Stimulated activated CD8-positive, alpha-beta memory T cell treated with anti-CD3 and anti-CD28 coated beads, Interleukin-7, amount 100 ng/mL, for 4 hours (primary cell): ENCODE data around the gene KCNH5.
"Not testable (repeated sequence)": the region's sequence is repeated elsewhere in the genome, so short reads cannot be mapped to it uniquely, and the experiment has no call there.

ENCODE experiments used
- DNase-seq, 2 donors: peaks; one replicate each; pipeline ENCODE4 v3.0.0-alpha.2; 2020; ENCODE audit warnings: low read depth in 2 of 2

The KCNH5 gene

DNA sequence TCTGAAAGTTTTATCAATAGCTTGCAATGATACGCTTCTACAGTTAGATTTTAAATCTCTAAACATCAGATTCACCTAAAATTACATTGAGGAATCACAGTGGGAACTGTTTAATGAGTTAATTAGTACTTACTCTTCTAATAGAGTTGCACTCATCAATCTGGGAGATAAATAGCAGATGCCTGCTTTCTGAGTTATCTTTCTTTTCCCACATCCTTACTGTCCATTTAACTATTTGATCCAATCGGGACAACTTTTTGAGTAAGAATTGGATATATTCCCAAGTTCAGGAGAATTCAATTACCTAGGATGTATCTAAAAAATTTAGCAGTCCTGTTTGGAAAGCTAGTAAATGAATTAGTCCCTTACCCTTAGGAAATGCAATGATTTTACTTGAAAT is 162.3 kb downstream of the KCNH5 start:
- no peak for DNase-seq

DNA sequence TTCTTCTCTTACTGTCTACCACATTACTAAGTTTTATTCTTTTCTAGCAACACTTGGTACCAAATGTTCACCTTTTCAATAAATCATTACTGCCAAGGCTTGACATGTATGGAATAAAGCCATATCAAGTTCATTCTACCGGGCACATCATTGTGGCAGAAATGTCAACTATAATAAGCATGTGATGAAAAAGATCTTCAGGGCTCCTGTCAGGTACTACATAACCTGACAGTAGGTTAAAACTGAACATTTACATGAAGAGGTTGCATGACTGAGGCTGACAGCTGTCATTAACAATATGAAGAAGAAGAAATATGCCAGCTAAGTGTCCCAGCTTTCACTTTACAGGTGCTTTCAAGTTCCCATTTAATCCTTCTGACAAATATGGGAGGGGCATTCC is 178.9 kb downstream of the KCNH5 start:
- no peak for DNase-seq

DNA sequence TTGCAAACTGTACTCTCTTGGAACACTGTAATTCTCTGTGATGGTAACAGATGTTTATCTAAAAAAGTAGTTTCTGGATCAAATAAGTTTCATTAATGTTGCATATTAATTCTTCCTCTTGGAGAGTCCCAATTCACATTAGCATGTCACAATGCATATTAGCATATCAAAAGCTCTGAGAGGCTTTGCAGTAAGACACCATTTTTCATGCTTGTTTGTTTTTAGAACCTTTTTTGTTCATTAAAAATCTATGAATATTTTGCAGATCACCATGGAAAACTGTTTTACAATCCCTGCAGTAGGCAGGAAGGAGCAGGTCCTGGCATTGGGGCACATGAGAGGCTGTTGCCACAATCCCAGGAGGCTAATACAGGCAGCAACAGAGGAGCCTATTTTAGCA is 180.7 kb downstream of the KCNH5 start:
- no peak for DNase-seq

DNA sequence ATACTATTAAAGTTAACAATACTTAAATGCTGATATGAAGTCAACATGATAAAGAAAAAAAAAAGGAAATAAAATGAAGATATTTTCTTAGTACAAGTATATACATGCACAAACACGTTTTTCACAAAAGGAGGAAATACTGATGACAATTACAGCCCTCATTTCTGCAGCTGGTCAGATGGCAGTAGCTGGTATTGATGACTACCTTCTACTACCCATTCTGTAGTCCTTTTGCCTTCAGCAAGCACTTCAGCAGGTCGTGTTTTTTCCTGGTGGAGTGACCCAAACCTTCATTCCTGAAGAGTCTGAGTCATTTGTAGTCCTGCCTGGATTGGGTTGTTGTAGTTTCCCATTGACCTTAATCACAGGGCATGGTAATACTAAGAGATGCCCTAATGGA is 187.2 kb downstream of the KCNH5 start:
- DNase-seq = not testable (repeated sequence)

DNA sequence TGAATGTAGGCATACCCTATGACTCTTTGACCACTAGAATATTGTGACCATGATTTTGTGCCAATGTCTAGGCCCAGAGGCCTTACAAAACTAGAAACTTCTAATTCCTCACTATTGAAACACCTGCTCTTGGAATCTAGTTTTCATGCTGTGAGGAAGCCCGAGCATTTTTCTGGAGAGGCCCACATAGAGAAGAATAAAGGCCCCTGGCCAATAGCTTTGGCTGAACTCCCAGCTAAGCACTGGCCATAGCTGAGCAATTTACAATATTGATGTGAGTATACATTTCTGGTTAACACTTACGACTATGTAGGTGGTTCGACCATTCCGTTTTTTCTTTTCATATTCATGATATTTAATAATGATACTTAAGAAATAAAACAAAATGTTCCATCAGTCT is 190.3 kb downstream of the KCNH5 start:
- no peak for DNase-seq

DNA sequence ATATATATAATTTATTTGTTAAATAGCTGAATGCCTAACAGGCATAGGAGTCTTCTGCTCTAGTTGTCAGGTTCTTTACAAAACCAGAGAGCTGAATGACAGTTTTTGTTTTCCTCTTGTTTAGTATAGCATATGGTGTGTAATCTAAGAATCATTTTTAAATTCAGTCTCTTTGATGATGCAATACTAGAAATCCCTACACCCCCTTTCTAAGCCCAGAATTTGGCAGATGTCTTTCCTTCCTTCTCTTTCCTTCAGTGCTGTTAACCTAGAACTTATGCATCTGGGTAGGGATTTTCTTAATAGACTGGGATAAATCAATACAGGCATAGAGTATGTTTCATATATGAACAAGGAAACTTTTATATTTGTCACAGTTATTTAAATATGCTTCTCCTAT is 198.1 kb downstream of the KCNH5 start:
- no peak for DNase-seq

DNA sequence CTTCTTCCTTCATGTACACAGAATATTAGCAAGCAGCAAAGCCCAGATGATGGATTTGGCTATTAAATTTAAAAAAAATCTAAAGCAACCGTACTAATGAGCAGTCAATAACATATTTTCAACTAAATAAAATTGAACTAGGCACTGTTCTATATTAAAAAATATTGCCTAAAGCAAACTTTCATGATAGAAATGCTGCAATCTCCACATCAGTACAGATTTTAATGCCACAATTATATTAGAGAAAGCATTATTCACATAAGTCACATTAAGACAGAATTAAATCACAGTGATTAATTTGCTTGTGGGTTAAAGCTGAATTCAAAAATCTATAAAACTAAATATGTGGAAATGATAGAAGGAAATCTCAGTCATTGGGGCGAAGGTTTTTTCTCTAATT is 200.7 kb downstream of the KCNH5 start:
- DNase-seq = no peak

DNA sequence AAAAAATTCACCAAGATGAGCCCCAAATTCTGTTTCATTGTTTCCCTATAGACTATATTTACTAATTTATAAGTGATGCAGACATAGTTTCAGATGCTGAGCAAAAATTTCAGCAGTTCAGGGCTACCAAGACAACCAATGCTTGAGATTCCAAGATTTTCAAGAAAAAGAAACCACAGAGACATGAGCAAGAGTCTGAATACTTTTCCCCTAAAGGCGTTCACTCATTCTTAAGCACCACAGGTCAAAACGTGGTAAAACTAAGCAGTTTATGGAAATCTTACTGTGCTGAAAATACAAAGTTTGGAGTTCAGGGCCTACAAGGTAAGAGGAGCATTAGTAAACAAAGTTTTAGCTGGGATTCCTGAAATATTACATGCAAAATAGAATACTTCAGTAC is 221.2 kb downstream of the KCNH5 start:
- DNase-seq = no peak

DNA sequence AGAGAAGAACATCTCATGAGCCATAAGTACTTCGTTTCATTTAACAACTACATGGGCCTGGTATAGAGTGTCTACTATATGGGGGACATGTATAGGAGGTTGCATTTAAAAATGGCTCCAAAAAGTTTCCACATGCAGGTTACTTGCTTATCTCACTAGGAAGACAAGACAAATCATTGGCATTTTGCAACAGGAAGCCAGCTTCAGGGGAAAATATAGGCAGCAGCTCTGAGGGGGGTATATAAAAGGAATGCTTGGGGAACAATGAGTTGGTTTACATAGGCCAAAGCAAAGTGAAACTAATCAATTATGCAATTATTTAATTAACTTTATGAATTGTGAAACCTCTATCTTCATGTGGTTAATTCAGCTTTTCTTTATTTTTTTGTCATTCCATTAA is 225.3 kb downstream of the KCNH5 start:
- no peak for DNase-seq

DNA sequence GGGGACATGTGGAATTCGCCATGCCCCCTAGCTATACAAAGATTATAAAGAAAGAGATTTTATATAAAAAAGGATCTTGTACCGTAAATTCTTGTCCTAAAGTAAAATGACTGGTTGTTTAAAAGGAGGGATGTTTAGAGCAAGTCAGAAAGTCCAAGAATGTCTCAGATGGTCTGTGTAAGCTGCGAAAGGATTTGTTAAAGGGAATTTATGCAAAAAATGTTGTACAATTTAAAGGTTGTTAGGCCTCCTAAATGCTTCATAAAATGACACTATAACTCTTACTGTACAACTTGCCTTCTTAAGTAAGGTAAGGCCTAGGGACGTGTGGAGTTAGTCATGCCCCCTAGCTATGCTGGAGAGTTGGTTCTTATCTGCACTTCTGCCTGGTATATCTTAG is 237.6 kb downstream of the KCNH5 start:
- no peak for DNase-seq

DNA sequence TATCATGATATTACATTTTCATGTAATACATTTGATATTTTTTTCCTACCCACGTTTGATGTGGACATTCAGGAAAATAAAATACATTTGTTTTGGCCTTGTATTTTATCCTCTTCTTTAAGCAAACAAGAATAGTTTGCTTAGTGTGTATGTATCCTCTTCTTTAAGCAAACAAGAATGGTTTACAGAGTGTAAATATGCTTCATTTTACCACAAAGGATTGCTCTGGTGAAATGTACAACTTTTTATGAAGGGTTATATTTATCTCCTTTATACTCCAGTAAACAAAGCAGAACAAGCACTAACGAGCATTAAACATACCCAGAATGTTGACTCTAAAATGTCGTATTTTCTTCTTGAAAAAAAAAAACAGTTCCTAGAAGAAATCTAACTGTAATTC is 244.7 kb downstream of the KCNH5 start:
- no peak for DNase-seq

DNA sequence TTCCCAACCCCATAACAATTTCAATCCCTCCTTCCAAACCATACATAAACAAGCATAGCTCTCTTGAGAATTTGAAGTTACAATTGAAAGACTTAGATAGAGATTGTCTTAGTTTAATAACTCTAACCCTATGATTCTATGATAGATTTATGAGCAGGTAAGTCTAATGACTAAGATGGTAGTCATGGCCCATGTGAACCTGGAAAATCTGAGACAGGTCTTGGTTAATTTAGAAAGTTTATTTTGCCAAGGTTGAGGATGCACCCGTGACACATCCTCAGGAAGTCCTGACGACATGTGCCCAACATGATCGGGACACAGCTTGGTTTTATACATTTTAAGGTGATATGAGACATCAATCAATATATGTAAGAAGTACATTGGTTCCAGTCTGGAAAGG is 248.8 kb downstream of the KCNH5 start:
- no peak for DNase-seq

DNA sequence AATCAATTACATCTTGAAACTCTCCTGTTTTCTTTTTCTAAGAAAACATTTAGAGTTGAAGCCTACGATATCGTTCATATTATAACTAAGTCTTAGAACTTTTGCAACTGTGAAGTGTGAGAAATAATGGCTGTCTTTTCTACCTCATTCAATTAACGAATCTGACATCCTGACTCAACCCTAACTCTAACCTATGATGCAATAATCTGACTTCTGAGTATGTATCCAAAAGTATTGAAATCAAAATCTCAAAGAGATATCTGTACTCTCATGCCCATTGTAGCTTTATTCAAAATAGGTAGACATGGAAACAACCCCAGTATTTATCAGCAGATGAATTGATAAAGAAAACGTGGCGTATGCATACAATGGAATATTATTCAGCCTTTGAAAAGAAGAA is 252.7 kb downstream of the KCNH5 start:
- no peak for DNase-seq

DNA sequence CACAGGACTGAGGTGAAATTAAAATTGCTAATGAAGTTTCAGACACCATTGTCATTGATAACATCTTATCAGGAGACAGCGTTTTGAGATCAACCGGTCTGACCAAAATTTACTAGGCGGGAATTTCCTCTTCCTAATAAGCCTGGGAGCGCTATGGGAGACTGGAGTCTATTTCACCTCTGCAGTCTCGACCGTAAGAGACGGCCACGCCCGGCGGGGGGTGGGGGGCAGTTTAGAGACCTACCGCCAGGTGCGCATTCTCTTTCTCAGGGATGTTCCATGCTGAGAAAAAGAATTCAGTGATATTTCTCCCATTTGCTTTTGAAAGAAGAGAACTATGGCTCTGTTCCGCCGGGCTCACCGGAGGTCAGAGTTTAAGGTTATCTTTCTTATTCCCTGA is 263.9 kb downstream of the KCNH5 start:
- not testable (repeated sequence) for DNase-seq

DNA sequence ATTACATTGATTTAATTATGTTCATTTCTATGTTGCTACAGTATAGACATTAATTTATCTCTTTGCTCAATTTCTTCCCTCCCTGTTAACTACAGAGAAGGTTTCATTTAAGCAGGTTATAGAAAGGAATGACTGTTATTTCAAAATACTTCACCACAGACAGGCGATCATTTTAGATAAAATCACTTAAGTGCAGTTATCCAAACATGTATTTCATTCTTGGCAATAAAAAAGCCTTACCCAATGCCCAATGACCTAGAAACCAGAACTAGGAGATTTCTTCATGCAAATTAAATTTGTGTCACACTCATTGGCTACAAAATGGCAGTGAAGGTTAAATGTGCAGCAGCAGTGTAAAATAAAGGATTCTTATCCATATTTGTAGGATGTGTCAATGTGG is 266.4 kb downstream of the KCNH5 start:
- DNase-seq = no peak

DNA sequence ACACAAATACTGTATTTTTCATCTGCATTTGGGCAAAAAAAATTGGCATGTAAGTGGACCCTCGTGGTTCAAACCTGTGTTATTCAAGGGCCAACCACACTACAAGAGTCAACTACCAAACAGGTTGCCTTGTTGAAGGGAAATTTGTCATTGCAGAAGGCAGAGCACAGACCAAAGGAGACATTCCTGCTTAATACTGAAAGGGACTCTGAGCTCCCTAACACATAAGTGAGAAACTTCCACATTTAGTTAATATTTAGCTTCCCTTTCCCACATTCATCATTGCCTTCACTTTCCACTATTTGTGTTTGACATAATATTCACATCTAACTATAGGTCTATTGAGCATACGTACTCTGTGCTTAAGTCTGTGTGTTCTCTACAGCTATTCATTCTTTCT is 266.9 kb downstream of the KCNH5 start:
- DNase-seq = no peak

DNA sequence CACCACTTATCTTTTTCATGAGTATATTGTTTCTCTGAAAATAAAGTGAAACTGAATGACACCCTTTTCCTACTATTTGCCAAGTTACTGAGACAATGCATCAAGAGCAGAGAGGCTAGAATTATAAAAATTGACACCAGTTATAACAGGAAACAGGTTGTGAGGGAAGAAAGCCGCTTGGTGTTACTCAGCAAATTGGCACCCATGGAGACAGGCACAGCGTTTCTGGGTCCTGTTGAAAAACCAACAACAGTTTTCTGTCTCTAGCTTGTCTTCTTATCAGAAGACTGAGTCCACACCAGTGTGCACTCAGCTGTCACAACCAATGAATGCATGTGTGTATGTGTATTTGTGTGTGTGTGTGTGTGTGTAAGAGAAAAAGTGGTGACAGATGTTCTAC is 267.7 kb downstream of the KCNH5 start:
- DNase-seq = no peak

DNA sequence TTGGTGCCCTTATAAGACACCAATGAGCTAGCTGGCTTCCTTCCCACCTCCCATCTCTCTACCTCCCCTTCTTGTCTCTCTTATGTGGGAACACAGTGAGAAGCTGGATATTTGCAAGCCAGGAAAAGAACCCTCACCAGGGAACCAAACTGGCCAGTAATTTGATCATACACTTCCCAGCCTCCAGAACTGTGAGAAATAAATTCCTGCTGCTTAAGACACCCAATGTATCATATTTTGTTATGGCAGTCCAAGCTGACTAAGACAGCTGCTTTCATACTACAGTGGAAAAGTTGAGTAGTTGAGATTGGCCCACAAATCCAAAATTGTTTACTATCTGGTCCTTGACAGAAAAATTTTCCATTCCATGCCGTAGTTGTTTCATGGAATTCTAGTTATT is 269.0 kb downstream of the KCNH5 start:
- DNase-seq = no peak

DNA sequence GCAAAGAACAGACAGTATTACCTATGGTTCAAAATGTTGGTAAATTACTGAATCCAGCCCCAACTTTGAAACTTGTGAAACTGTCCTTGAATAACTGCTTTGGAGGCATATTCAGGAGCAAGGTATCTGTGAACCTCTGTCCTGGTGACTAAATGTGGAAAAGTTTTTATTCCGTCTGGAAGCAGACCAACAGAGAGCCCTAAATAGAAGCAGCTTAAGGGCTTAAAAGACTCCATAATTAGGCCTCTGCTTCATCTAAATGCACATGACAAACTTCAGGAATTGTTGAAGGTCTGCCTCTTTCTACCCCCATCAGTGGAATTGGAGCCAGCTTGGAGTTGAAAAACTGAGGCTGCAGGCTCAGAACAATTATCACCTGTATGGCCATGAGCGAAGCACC is 276.5 kb downstream of the KCNH5 start:
- DNase-seq = no peak

DNA sequence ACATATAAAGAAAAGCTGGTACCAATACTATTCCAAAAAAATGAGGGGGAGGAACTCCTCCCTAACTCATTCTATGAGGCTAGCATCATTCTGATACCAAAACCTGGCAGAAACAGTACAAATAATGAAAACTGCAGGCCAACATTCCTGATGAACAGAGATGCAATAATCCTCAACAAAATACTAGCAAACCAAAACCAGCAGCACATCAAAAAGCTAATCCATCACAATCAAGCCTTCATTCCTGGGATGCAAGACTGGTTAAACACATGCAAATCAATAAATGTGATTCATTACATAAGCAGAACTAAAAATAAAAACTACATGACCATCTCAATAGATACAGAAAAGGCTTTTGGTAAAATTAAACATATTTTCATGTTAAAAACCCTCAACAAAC is 281.3 kb downstream of the KCNH5 start:
- DNase-seq = no peak

DNA sequence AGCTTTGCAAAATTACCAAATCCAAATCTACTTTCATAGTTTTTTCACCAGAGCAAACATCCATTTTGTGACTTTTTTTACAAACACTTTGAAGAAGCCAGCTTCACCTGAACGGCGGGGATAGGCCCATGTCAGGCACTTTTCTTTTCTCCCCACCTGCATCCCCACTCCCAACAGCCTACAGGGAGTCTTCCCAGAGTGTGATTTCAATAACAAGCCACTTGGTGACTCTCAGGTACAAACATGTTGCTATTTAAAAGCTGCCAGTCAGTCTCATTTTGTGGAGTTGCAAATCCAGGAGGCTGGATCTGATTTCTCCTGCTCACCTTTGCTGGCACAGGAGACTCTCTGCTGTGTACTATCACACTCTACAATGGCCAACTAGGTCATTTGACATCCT is 285.5 kb downstream of the KCNH5 start:
- no peak for DNase-seq

DNA sequence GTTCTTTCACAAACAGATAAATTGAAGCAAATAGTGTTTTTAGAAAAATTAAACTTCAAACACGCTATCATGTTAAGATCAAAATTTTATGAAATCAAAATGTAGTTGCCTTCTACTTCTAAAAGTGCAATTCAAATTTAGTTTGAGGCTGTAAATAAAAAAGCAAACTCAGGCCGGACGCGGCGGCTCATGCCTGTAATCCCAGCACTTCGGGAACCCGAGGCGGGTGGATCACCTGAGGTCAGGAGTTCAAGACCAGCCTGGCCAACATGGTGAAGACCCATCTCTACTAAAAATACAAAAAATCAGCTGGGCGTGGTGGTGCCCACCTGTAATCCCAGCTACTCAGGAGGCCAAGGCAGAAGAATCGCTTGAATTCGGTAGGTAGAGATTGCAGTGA is 298.4 kb downstream of the KCNH5 start:
- not testable (repeated sequence) for DNase-seq

DNA sequence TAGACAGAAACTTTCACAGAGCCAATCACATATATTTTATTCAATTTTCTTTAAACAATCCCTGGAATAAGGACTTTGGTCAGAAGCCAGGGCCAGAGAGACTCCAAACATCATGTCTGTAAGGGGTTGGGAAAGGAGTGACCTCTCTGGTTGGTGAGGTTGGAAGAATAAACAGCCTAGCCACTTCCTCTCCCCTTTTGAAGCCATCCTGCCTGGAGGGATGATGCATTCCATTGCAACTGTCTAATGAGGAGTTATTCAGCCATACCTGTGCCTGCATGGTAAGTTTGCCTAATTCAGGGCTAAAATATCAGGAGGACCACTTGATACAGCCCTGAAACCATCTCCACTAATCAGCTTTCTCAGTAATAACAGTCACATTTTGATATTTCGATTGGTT is 299.8 kb downstream of the KCNH5 start:
- DNase-seq = no peak

DNA sequence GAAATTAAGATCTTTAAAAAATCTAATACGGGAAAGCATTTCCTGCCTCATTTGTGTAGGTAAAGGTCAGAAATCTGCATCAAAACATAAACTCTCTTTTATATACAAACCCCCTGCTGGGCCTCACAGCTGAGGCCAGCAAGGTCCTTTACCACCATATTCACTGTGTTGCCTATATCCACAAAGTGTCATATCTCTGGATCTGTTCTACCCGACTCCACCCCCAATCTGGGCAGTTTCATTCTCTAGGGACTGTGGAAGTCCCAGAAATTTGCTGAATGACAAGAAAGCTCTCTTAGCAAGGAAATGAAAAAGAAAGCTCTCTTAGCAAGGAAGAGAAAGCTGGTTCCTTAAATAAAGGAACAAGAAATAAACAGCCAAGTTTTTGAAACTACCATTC is 301.7 kb downstream of the KCNH5 start:
- DNase-seq = no peak

DNA sequence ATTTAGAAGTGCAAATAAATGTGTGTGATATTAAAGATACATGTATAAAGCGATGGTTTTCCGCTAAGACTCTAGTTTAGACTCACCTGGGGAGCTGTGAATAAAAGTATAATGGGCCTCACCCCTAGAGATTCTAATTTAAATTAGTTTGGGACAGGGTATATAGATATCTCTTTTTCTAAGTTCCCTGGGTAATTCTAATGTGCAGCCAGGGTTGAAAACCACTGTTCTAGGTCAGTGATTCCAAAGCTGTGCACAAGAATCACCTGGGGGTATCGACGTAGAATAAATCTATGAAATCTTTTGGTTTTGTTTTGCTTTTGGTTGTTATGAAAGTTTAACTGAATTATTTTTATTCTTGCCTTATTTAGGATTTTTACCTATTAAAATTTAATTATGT is 302.1 kb downstream of the KCNH5 start:
- DNase-seq = no peak
